Glutamatergic neuron (in vitro differentiated cells): ENCODE data around the gene NTM. TPM values are rescaled to one million over a fixed set of nuclear protein-coding genes. Genes with fewer than 3 reads are reported as not detected.

Source experiments
- DNase-seq: peaks from one replicate; pipeline ENCODE4 v3.0.0; 2022
- H3K27ac Mint-ChIP-seq: one replicate; pipeline ENCODE4 v1.8.0; 2020; ENCODE audit warnings: mild to moderate bottlenecking, mixed read lengths, inconsistent platforms; ENCODE audit not compliant: unreplicated experiment
- H3K27me3 Mint-ChIP-seq: one replicate; pipeline ENCODE4 v1.8.0; 2020; ENCODE audit warnings: mild to moderate bottlenecking, moderate library complexity, mixed read lengths, inconsistent platforms; ENCODE audit not compliant: unreplicated experiment
- H3K36me3 Mint-ChIP-seq: one replicate; pipeline ENCODE4 v1.8.0; 2020; ENCODE audit warnings: mild to moderate bottlenecking, mixed read lengths, inconsistent platforms; ENCODE audit not compliant: unreplicated experiment
- H3K4me1 Mint-ChIP-seq: one replicate; pipeline ENCODE4 v1.8.0; 2020; ENCODE audit warnings: mild to moderate bottlenecking, low read depth, mixed read lengths, inconsistent platforms; ENCODE audit not compliant: unreplicated experiment
- H3K4me3 Mint-ChIP-seq: one replicate; pipeline ENCODE4 v1.8.0; 2020; ENCODE audit warnings: mild to moderate bottlenecking, mixed read lengths, inconsistent platforms; ENCODE audit not compliant: unreplicated experiment
- H3K9me3 Mint-ChIP-seq: one replicate; pipeline ENCODE4 v1.8.0; 2020; ENCODE audit warnings: mild to moderate bottlenecking, moderate library complexity, mixed read lengths, inconsistent platforms; ENCODE audit not compliant: unreplicated experiment
- total RNA-seq: library from RNA; stranded (reverse); fragmentation: NEBNext Ultra II Directional; extraction: Animal tissue kit (Norgen Biotek cat#: 25700); gene quantifications from one replicate; pipeline ENCODE4 v1.2.1, GENCODE V29; 2021; ENCODE audit not compliant: unreplicated experiment
- TF ChIP-seq, protein P1 (sequence below): fragments of 200-600 bp; sonication (generic); IDR thresholded peaks from one replicate; pipeline ENCODE4 v1.5.0; 2021; ENCODE audit not compliant: partially characterized antibody, unreplicated experiment

The NTM gene
- total RNA-seq, 1 donor from 2014 or later: 1.2 TPM

DNA sequence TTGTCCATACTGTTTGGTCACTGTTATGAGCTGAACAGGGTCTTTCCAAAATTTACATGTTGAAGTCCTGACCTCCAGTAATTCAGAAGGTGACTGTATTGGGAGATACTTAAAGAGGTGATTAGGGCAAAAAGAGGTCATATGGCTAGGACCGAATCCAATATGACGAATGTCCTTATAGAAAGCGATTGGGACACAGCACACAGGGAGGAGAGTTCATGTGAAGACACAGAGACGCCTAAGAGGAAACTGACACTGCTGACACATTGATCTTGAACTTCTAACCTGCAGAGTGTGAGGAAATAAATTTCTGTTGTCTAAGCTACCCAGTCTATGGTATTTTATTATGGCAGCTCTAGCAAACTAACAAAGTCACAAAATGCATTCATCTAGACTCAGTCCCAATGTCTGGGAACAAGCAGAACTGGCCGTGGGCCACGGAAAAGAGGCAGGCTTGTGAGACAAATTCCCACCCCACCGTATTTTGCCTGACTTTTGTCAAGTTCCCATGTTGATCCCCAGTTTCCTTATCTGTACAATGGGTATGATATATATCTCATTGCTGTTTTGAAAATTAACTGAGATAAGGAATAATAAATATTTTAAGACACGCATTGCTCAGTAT lies 295.0 kb downstream of the NTM start:
- no peak for DNase-seq

GRCh38 chr11:131666006-131666405 lies 295.6 kb downstream of the NTM start:
- no peaks in the 10 kb centered on the region for H3K9me3 Mint-ChIP-seq
- no peak overlapping the region for H3K4me3 Mint-ChIP-seq
- no peak overlapping the region for H3K27ac Mint-ChIP-seq
- DNase-seq: no peak
- H3K4me1 Mint-ChIP-seq: peaks cover 10% of the 10 kb centered on the region
- H3K27me3 Mint-ChIP-seq: peaks cover 2% of the 10 kb centered on the region
- no peaks in the 10 kb centered on the region for H3K36me3 Mint-ChIP-seq
- TF ChIP-seq, protein P1, sequence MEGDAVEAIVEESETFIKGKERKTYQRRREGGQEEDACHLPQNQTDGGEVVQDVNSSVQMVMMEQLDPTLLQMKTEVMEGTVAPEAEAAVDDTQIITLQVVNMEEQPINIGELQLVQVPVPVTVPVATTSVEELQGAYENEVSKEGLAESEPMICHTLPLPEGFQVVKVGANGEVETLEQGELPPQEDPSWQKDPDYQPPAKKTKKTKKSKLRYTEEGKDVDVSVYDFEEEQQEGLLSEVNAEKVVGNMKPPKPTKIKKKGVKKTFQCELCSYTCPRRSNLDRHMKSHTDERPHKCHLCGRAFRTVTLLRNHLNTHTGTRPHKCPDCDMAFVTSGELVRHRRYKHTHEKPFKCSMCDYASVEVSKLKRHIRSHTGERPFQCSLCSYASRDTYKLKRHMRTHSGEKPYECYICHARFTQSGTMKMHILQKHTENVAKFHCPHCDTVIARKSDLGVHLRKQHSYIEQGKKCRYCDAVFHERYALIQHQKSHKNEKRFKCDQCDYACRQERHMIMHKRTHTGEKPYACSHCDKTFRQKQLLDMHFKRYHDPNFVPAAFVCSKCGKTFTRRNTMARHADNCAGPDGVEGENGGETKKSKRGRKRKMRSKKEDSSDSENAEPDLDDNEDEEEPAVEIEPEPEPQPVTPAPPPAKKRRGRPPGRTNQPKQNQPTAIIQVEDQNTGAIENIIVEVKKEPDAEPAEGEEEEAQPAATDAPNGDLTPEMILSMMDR: no peak

More for the DNA sequence above, 295.0 kb downstream of the NTM start:
- Mint-ChIP-seq H3K27me3 (peaks cover 2% of the 10 kb centered on the region), H3K9me3 (no peaks in the 10 kb centered on the region), H3K27ac (no peak overlapping the region), H3K4me1 (peaks cover 13% of the 10 kb centered on the region), H3K36me3 (no peaks in the 10 kb centered on the region), H3K4me3 (no peak overlapping the region)
- TF ChIP-seq, protein P1: no peak

DNA sequence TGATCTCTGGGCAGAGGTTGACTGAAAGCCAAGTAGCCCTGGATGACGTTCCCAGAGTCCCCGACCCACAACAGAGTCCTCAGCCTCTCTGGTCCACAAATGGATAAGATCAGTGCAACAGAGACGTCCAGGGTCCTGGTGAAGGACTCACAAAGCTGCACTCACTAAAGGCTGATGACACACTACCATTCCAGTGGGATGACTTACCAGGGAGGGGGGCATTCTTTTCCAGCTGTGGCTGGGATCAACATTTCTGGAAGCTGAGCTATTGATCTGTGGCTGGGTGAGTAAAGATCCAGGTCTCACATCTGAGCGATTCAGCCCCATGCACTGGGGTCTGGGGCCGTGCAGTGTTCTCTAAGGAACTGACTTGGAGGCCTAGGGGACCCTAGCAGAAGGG lies 296.2 kb downstream of the NTM start:
- DNase-seq: no peak
- Mint-ChIP-seq H3K4me3 (no peak overlapping the region), H3K36me3 (no peaks in the 10 kb centered on the region), H3K27ac (no peak overlapping the region), H3K4me1 (peaks cover 9% of the 10 kb centered on the region), H3K27me3 (peaks cover 2% of the 10 kb centered on the region), H3K9me3 (no peaks in the 10 kb centered on the region)
- TF ChIP-seq, protein P1: no peak

GRCh38 chr11:131667566-131667965 lies 297.2 kb downstream of the NTM start:
- H3K27ac Mint-ChIP-seq: no peak overlapping the region
- H3K27me3 Mint-ChIP-seq: peaks cover 2% of the 10 kb centered on the region
- TF ChIP-seq, protein P1: no peak
- H3K4me3 Mint-ChIP-seq: no peak overlapping the region
- no peaks in the 10 kb centered on the region for H3K36me3 Mint-ChIP-seq
- DNase-seq: no peak
- peaks cover 3% of the 10 kb centered on the region for H3K4me1 Mint-ChIP-seq
- H3K9me3 Mint-ChIP-seq: peaks cover 2% of the 10 kb centered on the region

GRCh38 chr11:131668500-131669400 lies 298.3 kb downstream of the NTM start:
- TF ChIP-seq, protein P1: peak; percentile 92
- no peaks in the 10 kb centered on the region for H3K36me3 Mint-ChIP-seq
- H3K4me1 Mint-ChIP-seq: peaks cover 3% of the 10 kb centered on the region
- DNase-seq: peak; percentile 78
- H3K4me3 Mint-ChIP-seq: no peak overlapping the region
- H3K27me3 Mint-ChIP-seq: peaks cover 2% of the 10 kb centered on the region
- no peak overlapping the region for H3K27ac Mint-ChIP-seq
- H3K9me3 Mint-ChIP-seq: peaks cover 2% of the 10 kb centered on the region
